Effector CD4-positive, alpha-beta T cell (primary cell): ENCODE results near the gene HERC5.
"Not testable (repeated sequence)": the region's sequence is repeated elsewhere in the genome, so short reads cannot be mapped to it uniquely, and the experiment has no call there.

Experiments used
- DNase-seq: peaks from one replicate; pipeline ENCODE4 v3.0.0-alpha.2; 2020
- total RNA-seq: gene quantifications from one replicate; lab custom pipeline; 2026; lab: John Stamatoyannopoulos, UW

The HERC5 gene
- total RNA-seq: 35.6 reads per million, percentile 60 among the genes with 10 or more reads in this experiment

DNA sequence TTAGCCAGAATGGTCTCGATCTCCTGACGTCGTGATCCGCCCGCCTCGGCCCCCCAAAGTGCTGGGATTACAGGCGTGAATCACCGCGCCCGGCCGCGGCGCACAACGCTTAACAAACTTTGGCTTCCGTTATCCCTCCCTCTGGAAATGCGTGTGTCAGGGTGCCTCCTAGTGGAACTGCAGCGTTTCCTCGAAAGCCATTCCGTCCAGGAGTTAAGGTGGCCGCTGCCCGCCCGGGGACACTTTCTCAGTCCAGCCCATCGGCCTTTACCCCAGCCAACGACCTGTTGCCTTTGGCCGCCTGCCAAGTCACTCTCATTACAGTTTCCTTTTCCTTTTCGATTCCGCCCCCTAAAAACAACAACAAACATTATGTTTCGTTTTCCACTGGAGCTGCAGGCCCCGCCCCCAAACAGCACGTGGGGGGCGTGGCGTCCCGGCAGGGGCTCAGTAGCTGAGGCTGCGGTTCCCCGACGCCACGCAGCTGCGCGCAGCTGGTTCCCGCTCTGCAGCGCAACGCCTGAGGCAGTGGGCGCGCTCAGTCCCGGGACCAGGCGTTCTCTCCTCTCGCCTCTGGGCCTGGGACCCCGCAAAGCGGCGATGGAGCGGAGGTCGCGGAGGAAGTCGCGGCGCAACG, at the start of gene HERC5:
HERC5 (plus strand) TSS at position 450 of the 637 bp plus-strand sequence; CDS start at position 601, 151 bp downstream.
- DNase-seq: peak; percentile 86

DNA sequence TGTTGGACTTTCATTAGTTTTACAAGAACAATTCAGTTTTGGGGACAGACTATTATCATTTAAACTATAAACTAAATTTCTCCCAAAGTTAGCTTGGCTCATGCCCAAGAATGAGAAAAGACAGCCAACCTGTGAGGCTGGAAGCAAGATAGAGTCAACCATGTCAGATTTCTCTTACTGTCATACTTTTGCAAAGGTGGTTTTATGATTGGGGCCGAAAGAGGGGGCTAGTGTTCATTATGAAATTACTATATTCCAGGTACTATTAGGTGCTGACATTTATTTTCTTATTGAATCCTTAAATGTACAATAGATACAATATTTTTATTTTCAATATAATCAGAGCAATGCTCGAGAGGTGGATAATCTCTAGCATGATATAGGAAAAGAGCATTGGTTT, 47.7 kb upstream of the HERC5 start:
- no peak for DNase-seq

DNA sequence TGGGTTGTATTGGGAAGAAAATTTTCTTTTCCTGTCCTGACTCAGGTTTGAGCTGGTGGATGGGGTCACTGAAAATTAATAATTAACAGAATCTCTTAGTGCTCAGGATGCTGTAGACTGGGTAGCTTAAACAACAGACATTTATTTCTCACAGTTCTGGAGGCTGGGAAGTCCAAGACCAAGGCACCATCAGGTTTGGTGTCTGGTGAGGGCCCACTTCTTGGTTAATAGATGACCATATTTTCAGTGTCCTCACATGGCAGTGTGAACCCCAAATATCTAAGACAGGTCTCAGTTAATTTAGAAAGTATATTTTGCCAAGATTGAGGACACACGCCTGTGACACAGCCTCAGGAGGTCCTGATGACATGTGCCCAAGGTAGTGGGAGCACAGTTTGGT, 47.1 kb upstream of the HERC5 start:
- DNase-seq: no peak

DNA sequence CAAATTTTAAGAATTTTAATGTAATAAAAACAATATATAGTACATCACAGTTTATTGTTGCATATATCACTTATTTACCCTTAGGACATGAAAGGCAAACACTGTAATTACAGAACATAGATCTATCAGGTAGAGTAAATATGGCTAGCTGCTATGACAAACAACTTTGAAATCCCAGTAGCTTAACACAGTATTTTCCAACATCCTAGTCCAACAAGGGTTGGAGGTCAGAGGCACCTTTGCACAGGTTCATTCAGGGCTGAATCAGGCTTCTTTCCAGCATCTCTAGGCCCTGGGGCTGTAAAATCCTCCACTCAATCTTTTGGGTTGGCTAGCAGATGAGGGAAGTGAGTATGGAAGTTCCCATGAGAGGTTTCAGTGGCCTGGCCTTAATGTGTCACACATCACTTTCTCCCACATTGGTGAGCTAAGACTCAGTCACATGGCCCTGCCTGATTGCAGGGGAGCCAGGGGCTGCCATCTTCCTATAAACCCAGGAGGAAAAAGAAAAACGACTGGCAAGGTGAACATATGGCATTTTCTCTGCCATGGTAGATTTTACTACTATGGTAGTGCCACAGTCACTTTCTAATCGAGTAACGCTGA, 45.3 kb upstream of the HERC5 start:
- DNase-seq: no peak

DNA sequence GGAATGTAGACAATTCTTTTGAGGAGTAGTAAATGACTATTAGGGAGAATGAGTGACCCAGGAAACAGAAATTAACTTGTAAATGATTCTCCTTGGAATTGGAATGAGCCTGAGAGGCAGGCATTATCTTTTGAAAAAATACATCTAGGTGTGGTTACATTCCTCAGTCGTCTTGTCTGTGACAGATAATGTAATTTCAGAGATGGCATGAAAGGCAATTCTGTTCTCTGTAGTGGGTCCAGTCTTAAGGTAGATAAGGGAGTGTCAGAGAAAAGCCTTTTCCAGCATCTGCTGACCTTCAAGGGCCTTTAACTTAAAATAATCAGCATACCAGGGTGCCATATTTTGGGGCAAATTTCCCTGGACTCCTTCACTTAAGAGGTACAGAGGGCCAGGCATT, 43.1 kb upstream of the HERC5 start:
- DNase-seq: no peak

DNA sequence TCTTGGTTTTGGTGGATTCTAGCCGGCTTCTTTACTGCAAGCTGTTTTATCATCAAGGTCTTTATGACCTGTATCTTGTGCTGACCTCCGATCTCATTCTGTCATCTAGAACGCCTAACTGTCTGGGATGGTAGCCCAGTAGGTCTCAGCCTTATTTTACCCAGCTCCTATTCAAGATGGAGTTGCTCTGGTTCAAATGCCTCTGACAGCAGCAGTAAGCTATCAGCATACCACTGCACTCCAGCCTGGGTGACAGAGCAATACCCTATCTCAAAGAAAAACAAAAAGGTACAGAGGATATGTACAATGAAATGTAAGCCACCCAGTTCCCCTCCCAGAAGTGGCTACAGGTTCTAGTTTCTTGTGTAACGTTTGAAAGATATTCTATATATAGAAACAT, 42.2 kb upstream of the HERC5 start:
- no peak for DNase-seq

DNA sequence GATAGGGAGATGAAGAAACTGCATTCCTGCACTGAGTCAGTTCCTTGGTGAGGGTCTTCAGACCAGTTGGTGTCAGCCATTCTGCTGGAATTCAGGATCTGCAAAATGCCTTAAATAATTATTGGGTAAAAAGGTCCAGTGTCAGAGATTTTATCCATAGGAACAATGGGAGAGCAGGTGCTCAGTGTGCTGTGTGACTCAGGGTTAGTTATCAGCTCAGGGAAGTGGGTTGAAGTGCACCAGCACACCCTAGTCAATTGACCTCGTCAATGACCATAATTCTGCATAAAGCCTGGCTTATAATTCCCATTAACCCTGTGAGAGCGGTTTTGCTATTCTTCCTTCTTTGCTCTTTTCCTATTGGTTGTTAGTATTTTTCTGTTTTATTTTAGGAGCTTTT, 40.9 kb upstream of the HERC5 start:
- no peak for DNase-seq

DNA sequence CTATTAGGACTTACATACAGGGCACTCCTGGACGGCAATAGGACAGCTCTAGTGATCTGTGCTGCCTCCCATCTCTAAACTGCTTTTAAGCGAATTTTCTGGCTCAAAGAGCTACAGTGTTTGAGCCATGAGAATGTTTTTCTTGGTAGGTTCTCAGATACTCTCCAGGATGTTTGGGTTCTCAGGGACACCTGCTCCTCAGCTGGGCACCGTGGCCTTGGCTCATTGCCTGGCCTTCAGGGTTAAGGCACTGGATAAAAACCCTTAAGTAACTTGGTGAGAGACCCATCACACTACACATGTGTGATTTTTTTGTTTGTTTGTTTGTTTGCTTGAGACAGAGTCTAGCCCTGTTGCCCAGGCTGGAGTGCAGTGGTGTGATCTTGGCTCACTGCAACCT, 38.5 kb upstream of the HERC5 start:
- DNase-seq: no peak

DNA sequence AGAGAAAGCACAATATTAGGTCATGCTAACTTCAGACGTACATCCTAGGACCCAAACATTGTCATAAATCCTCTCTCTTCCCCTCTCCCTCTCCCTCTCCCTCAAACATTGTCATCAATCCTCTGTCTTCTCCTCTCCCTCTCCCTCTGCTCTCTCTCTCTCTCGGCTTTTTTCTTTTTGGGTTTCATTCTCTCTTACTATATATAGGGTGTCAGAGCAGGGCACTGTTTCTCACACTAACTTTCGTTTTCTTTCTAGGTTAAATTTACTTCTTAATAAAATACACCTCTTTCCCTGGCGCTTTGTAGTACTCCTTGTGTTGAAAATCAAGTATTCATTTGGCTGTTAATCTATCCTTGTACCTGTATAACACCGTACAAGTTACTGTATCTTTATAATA, 37.0 kb upstream of the HERC5 start:
- DNase-seq: no peak

DNA sequence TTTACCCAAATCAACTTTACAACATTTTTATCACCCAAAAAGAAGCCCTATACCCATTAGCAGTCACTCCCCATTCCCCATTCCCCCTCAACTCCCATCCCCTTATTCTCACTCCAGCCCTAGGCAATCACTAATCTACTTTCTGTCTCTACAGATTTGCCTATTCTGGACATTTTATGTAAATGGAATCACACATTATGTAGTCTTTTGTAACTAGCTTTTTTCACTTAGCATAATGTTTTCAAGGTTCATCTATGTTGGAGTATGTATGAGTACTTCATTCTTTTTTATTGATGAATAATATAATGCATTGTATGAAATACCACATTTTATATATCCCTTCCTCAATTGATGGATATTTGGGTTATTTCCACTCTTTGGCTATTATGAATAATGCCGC, 36.1 kb upstream of the HERC5 start:
- DNase-seq: no peak

DNA sequence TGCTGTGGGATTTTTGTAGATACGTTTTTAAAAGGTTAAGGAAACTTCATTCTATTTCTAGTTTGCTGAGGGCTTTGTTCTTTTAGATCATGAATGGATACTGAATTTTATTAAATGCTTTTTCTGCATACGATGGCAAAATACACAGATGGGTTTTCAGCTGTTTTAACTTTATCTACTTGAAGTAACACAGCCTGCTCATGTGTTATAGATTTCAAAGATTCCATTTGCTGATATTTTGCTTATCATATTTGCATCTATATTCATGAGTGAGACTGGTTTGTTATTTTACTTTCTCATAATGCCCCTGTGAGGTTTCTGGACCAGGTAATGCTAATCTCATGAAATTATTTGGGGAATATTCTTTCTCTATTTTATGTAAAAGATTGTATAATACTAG, 34.5 kb upstream of the HERC5 start:
- no peak for DNase-seq

DNA sequence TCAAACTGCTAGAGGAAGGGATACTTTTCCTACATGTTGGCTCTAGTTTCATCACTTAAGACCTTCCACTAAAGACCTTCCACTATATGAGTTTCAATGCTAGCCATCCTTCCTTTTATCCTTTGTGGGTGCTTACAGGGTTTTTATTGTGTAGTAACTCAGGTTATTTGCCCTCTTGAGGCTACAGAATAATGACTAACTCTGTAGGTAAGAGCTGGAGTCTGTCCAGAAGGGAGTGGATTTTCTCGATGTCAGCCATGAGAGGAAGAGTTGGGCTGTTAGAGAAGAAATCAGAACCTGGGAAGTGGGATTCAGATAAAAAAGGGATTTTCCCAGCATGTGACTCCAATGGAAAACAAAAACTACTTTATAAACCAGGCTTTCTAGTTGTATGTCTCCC, 27.5 kb upstream of the HERC5 start:
- DNase-seq: no peak

DNA sequence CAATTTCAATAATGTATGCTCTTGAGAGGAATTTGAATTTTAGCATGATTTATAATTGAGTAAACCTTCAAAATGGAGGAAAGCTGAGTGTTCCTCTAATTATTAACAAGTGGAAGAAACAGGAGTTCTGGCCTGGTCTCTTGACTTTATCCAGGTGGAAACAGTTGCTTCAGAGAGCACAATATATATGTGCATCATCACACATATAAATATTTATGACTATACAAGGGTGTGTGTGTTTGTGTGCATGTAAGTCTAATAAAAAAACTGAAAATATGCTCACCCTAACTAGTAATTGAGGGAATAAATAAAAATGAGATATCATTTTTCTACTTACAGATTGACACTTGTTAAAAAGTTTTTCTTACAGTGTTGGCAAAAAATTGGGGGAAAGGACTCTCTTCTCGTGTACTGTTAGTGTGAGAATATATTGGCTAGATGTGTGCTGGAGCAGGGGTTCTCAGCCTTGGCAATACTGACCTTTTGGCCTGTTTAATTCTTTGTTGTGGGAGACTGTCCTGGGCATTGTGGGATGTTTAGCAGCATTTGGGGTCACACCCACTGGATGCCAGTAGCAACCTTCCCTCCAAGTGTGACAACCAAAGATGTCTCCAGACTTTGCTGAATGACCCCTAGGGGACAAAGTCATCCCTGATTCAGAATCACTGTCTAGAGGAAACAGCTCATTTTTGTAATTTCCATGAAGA, 20.8 kb upstream of the HERC5 start:
- no peak for DNase-seq

DNA sequence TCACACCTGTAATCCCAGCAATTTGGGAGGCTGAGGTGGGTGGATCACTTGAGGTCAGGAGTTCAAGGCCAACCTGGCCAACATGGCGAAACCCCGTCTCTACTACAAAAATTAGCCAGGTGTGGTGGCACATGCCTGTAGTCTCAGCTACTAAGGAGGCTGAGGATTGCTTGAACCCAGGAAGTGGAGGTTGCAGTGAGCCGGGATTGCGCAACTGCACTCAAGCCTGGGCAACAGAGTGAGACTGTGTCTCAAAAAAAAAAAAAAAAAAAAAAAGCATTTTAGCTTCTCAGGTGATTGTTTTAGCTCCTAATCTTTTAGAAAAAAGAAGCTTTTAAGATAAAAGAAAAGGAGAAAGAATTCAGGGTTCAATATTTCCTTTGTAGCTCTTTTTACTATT, 19.0 kb upstream of the HERC5 start:
- not testable (repeated sequence) for DNase-seq

DNA sequence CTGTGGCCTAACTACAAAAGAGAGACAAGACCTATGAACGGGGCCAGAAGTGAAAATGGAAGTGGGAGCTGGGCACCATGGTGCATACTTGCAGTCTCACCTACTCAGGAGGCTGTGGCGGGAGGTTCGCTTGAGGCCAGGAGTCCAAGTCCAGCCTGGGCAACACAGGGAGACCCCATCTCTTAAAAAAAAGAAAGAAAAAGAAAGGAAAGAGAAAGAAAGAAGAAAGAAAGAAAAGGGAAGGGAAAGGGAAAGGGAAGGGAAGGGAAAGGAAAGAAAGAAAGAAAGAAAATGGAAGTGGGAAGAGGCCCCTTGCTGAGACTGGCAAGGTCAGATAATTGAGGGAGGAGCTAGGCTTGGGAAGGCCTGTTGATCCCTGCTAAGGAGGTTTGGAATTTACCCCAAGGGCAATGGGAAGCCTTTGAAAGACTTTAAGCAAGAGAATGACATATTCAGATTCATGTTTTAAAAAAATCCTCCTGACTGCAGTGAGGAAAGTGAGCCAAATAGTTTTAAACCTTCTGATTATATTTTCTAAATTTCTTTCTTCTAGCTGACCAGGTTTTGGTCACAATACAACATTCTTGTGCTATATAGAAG, 17.7 kb upstream of the HERC5 start:
- no peak for DNase-seq

DNA sequence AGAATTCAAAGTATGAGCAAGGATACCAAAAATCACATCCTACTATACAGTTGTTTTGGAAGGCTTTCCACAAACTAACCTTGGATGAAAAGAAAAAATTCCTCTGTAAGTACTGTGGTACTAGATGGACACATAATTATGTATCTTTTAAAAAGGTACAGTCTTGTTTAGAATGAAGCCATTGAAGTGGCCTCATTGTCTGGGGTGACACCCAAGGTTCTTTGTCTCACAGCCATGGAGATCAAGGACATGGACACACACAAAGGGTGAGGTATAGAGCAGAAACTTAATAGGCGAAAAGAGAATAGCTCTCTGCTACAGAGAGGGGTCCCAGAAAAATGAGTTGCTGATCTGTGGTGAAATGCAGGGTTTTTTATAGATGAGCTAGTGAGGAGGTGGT, 16.8 kb upstream of the HERC5 start:
- DNase-seq: no peak

DNA sequence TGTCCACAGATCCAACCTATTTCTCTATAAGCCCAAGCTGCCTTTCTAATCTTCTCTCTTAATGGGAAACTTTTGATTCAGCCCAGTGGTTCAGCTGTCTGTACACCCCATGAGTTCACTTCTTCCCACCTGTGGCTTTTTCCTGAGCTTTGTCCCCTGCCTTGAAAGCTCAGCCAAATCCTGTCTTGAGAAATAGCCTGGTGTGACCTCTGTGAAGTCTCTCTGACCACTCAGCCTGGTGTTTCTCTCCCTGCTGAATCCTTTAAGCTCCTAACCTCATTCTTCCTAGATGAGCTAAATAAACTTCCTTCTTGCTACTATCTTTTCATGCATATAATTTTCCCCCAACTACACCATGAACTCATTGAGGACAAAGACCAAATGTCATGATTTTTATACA, 15.2 kb upstream of the HERC5 start:
- no peak for DNase-seq

DNA sequence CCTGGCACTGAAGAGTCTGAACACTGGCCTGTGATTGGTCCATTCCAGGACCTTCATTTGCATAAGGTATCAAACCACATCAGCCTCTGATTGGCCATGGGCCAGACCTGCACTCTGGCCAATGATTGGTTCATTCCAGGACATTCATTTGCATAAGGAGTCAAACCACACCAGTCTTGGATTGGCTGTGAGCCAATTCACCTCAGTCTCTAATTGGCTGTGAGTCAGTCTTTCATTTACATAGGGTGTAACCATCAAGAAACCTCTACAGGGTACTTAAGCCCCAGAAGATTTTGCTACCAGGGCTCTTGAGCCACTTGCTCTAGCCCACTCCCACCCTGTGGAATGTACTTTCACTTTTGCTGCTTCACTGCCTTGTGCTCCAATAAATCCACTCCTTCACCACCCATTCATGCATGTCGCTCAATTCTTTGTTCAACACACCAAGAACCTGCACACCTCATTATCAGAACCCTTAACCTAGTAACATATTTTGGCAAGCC, 14.2 kb upstream of the HERC5 start:
- no peak for DNase-seq

DNA sequence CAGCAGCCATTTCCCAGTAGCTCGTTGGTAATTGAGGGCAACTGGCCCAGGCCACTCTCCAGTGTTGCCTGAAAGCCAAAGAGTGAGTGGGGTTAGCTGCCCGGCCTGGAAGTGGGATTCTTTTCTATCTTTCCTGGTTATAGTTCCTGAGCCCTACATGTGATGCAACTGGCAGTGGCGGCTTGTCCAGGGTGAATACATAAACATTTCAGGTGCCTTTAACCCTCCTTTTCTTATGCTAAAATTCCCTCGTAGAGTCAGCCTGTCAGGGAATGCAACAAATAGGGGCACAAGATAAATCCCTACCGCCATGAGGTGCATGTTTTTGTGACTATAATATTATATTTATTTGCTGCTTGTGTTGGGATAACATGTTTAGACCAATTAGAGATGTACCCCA, 13.4 kb upstream of the HERC5 start:
- no peak for DNase-seq

DNA sequence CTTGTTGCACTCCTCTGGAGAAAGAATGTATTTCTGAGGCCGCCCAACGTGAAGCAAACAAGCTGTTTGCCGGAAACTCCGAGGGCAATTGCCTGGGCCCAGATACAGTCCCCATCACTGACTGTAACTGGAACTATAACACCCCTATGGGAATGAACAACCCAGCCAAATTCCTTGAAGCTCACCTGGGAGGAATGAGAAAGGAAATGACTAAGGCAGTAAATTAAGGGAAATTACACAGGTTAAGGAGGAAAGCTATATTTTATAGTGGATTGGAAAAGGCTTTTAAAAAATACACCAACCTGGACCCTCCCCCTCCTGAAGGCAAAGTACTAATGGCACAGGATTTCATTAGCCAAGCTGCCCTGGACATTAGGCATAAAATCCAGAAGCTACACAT, 11.7 kb upstream of the HERC5 start:
- no peak for DNase-seq

DNA sequence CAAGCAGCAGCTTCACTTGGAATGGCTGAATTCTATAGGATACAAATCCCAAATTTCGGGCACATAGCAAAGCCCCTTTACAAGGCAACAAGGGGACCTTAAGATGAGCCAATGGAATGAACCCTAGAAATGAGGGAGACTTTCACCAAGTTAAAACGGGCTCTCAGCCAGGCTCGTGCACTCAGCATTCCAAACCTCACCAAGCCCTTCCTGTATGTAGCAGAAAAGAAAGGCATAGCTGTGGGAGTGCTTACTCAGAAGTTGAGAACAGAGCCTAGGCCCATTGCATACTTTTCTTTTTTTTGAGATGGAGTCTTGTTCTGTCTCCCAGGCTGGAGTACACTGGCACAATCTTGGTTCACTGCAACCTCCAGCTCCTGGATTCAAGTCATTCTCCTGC, 10.8 kb upstream of the HERC5 start:
- DNase-seq: no peak

DNA sequence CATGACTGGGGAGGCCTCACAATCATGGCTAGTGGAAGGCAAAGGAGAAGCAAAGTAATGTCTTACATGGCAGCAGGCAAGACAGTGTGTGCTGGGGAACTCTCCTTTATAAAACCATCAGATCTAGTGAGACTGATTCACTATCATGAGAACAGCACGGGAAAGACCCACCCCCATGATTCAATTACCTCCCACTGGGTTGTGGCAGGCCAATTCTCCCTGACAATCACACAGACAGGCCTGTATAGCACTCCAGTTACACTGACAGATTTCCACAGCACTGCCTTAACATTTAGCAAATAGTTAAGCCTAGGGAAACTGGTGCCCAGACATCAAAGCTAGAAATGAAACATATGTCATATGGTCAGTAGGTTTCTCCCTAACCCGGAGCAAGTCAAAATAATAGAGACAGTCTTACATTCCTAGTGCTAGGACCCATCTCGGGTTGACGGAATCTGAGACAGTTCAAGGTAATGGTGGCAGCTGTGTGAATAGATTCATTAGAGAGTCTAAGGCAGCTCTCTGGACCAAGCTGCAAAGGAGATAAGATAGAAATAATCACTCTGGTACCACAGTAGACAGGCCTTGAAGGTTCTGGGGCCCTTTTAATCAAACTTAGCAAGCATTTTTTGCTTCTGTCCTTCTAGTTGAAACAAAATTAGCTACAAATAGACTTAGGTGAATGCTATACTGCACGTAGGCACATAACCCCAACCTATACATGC, 9.4 kb upstream of the HERC5 start:
- DNase-seq: no peak

DNA sequence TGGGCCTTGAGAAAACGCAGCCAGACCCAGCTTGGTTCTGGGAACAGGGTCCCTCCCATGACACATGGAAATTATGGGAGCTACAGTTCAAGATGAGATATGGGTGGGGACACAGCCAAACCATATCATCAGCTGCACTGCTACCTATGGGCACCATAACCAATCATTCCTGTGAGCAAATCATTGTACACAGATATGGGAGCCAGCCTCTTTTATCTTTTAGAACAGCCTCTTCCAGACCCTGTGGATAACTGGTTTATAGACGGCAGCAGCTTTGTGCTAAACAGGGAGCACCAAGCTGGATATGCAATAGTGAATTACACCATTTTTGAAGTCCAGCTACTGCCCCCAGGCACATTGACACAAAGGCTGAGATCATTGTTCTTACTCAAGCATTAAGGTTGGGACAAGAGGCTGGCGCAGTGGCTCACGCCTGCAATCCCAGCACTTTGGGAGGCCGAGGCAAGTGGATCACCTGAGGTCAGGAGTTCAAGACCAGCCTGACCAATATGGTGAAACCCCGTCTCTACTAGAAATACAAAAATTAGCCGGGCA, 8.6 kb upstream of the HERC5 start:
- DNase-seq: not testable (repeated sequence)
